ENCODE measurements around the gene MEI1. TPM values are rescaled to one million over a fixed set of nuclear protein-coding genes. Genes with fewer than 3 reads are reported as not detected.
A peak's percentile ranks its signal among the peaks of the same experiment; 100 is the strongest.
"Not testable (repeated sequence)": the region's sequence is repeated elsewhere in the genome, so short reads cannot be mapped to it uniquely, and the experiment has no call there.

MEI1 gene
- polyA plus RNA-seq, 1 donor from 2014 or later: not detected

DNA sequence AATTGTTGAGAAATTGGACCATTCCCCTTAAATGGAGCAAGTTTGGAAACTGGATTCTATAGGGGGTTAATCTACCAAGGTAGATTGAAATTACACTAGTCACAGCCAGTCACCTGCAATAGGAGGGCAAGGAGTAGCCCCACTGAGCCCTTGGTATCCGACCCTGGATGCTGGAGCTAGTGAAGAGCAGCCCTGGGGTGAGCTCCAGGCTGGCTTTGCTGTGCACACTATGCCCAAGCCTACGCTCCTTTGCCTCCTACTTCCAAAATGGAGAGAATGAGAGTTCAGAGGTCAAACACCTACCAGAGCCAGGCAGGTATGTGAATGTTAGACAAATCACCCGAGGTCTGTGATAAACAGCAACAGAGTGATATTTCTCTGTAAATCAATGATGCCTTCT is 34.4 kb upstream of the MEI1 start:
- no peaks in the 10 kb centered on the region for H3F3A ChIP-seq (ENCODE audit: insufficient read depth, low read length, poor library complexity, severe bottlenecking)

DNA sequence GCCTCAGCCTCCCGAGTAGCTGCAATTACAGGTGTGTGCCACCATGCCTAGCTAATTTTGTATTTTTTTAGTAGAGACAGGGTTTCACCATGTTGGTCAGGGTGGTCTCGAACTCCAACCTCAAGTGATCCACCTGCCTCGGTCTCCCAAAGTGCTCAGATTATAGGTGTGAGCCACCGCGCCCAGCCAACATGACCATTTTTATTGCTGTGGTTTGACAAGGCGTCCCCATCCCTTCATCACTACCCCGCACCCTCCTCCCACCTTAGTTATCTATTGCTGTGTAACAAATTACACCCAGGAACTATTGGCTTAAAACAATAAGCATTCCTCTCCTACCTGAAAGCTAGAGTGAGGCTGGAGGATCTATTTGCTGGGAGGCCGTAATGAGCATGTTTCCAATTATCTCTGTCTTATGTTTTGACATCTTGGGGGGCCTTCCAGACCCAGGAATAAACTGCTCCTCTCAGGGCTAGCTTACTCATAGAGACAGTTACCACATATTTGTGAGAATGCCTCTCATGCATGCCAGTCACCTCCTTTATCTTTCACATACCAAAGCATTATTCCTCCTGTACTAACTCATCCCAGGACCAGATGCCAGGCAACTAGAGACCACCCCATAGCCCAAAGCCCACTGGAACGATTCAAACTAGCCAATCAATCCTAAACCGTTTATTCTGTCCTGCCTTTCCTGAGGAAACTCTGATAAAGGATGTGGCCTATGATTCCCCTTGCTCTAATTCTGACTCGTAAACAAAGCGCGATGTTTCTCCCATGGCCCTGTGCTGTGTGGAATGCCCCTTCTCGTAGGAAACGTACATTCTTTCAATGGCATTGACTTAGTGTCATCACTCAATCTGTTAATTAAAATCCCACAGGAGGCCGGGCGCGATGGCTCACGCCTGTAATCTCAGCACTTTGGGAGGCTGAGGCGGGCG is 30.1 kb upstream of the MEI1 start:
- Histone ChIP-seq H3K79me2 (replicated peaks; ENCODE audit: insufficient read depth, low read length) (no peaks in the 10 kb centered on the region), H3K36me3 (ENCODE audit: insufficient read depth, low read length) (no peaks in the 10 kb centered on the region), H3K9me3 (ENCODE audit: low read length) (no peaks in the 10 kb centered on the region), H3K9ac (ENCODE audit: low read length) (no peak overlapping the region), H3K4me2 (ENCODE audit: low read length) (no peak overlapping the region), H3F3A (ENCODE audit: insufficient read depth, low read length, poor library complexity, severe bottlenecking) (no peaks in the 10 kb centered on the region), H3K27me3 (ENCODE audit: insufficient read depth, low read depth, low read length) (no peaks in the 10 kb centered on the region), H4K20me1 (ENCODE audit: insufficient read depth) (no peaks in the 10 kb centered on the region), H3K9me2 (ENCODE audit: insufficient read depth, low read length) (no peaks in the 10 kb centered on the region), H3K4me3 (ENCODE audit: low read length) (no peak overlapping the region), H2AFZ (ENCODE audit: low read depth, low read length) (no peak overlapping the region), H3K27ac (ENCODE audit: low read length) (no peak overlapping the region)
- TF ChIP-seq TAF1 (IDR thresholded peaks at IDR 0.05; ENCODE audit: low read depth) (no peak), POLR2AphosphoS5 (IDR thresholded peaks at IDR 0.05) (no peak), RAD21 (conservative IDR thresholded peaks at IDR 0.05) (no peak), MXI1 (conservative IDR thresholded peaks at IDR 0.05; ENCODE audit: poor library complexity, severe bottlenecking) (no peak), EP300 (conservative IDR thresholded peaks at IDR 0.05; ENCODE audit: poor library complexity, severe bottlenecking) (no peak), EZH2 (IDR thresholded peaks at IDR 0.05; ENCODE audit: borderline replicate concordance, insufficient read depth, low read length, poor library complexity, severe bottlenecking) (no peak), SMC3 (conservative IDR thresholded peaks at IDR 0.05; ENCODE audit: poor library complexity) (no peak)
- TF ChIP-seq, protein P1, sequence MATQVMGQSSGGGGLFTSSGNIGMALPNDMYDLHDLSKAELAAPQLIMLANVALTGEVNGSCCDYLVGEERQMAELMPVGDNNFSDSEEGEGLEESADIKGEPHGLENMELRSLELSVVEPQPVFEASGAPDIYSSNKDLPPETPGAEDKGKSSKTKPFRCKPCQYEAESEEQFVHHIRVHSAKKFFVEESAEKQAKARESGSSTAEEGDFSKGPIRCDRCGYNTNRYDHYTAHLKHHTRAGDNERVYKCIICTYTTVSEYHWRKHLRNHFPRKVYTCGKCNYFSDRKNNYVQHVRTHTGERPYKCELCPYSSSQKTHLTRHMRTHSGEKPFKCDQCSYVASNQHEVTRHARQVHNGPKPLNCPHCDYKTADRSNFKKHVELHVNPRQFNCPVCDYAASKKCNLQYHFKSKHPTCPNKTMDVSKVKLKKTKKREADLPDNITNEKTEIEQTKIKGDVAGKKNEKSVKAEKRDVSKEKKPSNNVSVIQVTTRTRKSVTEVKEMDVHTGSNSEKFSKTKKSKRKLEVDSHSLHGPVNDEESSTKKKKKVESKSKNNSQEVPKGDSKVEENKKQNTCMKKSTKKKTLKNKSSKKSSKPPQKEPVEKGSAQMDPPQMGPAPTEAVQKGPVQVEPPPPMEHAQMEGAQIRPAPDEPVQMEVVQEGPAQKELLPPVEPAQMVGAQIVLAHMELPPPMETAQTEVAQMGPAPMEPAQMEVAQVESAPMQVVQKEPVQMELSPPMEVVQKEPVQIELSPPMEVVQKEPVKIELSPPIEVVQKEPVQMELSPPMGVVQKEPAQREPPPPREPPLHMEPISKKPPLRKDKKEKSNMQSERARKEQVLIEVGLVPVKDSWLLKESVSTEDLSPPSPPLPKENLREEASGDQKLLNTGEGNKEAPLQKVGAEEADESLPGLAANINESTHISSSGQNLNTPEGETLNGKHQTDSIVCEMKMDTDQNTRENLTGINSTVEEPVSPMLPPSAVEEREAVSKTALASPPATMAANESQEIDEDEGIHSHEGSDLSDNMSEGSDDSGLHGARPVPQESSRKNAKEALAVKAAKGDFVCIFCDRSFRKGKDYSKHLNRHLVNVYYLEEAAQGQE (IDR thresholded peaks at IDR 0.05; ENCODE audit: borderline replicate concordance): no peak
- TF ChIP-seq, protein P2, sequence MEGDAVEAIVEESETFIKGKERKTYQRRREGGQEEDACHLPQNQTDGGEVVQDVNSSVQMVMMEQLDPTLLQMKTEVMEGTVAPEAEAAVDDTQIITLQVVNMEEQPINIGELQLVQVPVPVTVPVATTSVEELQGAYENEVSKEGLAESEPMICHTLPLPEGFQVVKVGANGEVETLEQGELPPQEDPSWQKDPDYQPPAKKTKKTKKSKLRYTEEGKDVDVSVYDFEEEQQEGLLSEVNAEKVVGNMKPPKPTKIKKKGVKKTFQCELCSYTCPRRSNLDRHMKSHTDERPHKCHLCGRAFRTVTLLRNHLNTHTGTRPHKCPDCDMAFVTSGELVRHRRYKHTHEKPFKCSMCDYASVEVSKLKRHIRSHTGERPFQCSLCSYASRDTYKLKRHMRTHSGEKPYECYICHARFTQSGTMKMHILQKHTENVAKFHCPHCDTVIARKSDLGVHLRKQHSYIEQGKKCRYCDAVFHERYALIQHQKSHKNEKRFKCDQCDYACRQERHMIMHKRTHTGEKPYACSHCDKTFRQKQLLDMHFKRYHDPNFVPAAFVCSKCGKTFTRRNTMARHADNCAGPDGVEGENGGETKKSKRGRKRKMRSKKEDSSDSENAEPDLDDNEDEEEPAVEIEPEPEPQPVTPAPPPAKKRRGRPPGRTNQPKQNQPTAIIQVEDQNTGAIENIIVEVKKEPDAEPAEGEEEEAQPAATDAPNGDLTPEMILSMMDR (IDR thresholded peaks at IDR 0.05; ENCODE audit: poor library complexity, severe bottlenecking): no peak

More for the DNA sequence above, 34.4 kb upstream of the MEI1 start:
- no peaks in the 10 kb centered on the region for H3K9me2 ChIP-seq (ENCODE audit: insufficient read depth, low read length)
- TF ChIP-seq POLR2AphosphoS5 (IDR thresholded peaks at IDR 0.05) (peak; percentile 10), EZH2 (IDR thresholded peaks at IDR 0.05; ENCODE audit: borderline replicate concordance, insufficient read depth, low read length, poor library complexity, severe bottlenecking) (no peak)
- H3K4me3 ChIP-seq (ENCODE audit: low read length): no peak overlapping the region
- no peak overlapping the region for H2AFZ ChIP-seq (ENCODE audit: low read depth, low read length)
- H3K9ac ChIP-seq (ENCODE audit: low read length): no peak overlapping the region
- H4K20me1 ChIP-seq (ENCODE audit: insufficient read depth): no peaks in the 10 kb centered on the region
- H3K36me3 ChIP-seq (ENCODE audit: insufficient read depth, low read length): peaks cover 7% of the 10 kb centered on the region
- H3K4me2 ChIP-seq (ENCODE audit: low read length): no peak overlapping the region
- no peaks in the 10 kb centered on the region for H3K79me2 ChIP-seq (replicated peaks; ENCODE audit: insufficient read depth, low read length)
- H3K27ac ChIP-seq (ENCODE audit: low read length): no peak overlapping the region
- H3K9me3 ChIP-seq (ENCODE audit: low read length): no peaks in the 10 kb centered on the region
- H3K27me3 ChIP-seq (ENCODE audit: insufficient read depth, low read depth, low read length): no peaks in the 10 kb centered on the region

DNA sequence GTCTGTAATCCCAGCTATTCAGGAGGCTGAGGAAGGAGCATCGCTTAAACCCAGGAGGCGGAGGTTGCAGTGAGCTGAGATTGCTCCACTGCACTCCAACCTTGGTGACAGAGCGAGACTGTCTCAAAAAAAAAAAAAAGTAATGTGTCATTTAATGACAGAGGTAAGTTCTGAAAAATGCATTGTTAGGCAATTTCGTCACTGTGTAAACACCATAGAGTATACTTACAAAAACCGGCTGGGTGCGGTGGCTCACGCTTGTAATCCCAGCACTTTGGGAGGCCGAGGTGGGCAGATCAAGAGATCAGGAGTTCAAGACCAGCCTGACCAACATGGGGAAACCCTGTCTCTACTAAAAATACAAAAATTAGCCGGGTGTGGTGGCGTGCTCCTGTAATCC is 27.2 kb upstream of the MEI1 start:
- not testable (repeated sequence) for H3K79me2 ChIP-seq (replicated peaks; ENCODE audit: insufficient read depth, low read length); H3K9me2 ChIP-seq (ENCODE audit: insufficient read depth, low read length); H3K4me3 ChIP-seq (ENCODE audit: low read length); H3K9me3 ChIP-seq (ENCODE audit: low read length); H3K36me3 ChIP-seq (ENCODE audit: insufficient read depth, low read length); H4K20me1 ChIP-seq (ENCODE audit: insufficient read depth); H3K4me2 ChIP-seq (ENCODE audit: low read length); H3F3A ChIP-seq (ENCODE audit: insufficient read depth, low read length, poor library complexity, severe bottlenecking); H2AFZ ChIP-seq (ENCODE audit: low read depth, low read length); H3K27me3 ChIP-seq (ENCODE audit: insufficient read depth, low read depth, low read length); H3K9ac ChIP-seq (ENCODE audit: low read length); H3K27ac ChIP-seq (ENCODE audit: low read length)
